AG04449 (cell line): ENCODE measurements around the gene SLC25A12.
A peak's percentile ranks its signal among the peaks of the same experiment; 100 is the strongest.

Source experiments
- CTCF ChIA-PET: fragments of 350-600 bp; formaldehyde crosslinking; extraction: SDS; loops from one replicate; lab custom pipeline; 2021; ENCODE audit warnings: antibody characterized with exemption; lab: Yijun Ruan, JAX
- POLR2A ChIA-PET: fragments of 400-600, 350-600 bp; formaldehyde crosslinking; extraction: SDS; loops from one replicate; lab custom pipeline; 2020; ENCODE audit warnings: antibody characterized with exemption, inconsistent platforms; lab: Yijun Ruan, JAX
- DNase-seq: peaks from one replicate; pipeline ENCODE4 v3.0.0-alpha.2; 2010; ENCODE audit warnings: low read depth, low spot score
- H3K4me3 ChIP-seq: 2 replicates; pipeline ENCODE4 v1.5.1; 2011; ENCODE audit warnings: low read depth, mild to moderate bottlenecking, control low read depth, low read length
- TF ChIP-seq, protein P1 (sequence below): IDR thresholded peaks from one replicate; pipeline ENCODE4 v1.5.1; 2011; ENCODE audit warnings: mild to moderate bottlenecking, moderate library complexity, low read length, control low read depth, inconsistent platforms; ENCODE audit not compliant: insufficient read depth; ENCODE audit errors: missing control alignments

The SLC25A12 gene, protein sequence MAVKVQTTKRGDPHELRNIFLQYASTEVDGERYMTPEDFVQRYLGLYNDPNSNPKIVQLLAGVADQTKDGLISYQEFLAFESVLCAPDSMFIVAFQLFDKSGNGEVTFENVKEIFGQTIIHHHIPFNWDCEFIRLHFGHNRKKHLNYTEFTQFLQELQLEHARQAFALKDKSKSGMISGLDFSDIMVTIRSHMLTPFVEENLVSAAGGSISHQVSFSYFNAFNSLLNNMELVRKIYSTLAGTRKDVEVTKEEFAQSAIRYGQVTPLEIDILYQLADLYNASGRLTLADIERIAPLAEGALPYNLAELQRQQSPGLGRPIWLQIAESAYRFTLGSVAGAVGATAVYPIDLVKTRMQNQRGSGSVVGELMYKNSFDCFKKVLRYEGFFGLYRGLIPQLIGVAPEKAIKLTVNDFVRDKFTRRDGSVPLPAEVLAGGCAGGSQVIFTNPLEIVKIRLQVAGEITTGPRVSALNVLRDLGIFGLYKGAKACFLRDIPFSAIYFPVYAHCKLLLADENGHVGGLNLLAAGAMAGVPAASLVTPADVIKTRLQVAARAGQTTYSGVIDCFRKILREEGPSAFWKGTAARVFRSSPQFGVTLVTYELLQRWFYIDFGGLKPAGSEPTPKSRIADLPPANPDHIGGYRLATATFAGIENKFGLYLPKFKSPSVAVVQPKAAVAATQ

DNA sequence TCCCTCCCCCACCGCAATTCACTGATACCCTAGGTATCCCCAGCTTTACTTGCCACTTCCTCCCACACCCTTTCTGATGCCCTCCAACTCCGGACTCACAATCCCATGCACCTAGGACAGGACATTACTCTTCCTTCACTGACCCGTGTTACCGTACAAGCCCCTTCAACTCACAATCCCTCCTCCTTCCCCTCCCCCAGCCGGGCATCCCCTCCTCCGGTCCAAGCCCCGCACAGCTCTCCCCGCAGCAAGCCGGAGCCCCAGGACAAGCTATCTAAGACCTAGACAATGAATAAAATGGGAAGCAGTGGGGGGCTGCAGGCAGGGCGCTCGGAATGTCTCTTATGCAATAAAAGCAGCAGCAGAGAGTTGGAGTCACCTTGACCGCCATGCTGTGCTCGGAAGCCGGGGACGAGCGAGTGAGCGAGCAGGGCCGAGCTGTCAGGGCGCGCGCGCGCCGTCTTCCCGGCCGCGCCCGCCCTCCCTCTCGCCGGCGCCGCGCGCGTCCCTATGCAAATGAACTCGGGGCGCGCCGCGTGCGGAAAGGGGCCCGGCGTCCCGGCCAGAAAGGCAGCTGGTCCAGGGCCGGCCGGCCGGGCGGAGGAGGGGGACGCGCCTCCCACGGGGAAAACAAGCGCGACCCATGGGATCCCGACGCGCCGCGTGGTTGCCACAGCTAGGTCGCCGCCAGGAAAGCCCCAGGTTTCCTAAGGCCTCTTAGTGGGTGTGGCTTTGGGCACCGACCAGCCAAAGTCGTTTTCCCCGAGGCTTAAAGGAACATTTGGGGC lies at the start of gene SLC25A12:
Gene SLC25A12, minus strand, starts transcription at position 421 of the 788 bp plus-strand sequence. Its CDS starts 30 bp downstream, at position 391.
- DNase-seq, result no peak

DNA sequence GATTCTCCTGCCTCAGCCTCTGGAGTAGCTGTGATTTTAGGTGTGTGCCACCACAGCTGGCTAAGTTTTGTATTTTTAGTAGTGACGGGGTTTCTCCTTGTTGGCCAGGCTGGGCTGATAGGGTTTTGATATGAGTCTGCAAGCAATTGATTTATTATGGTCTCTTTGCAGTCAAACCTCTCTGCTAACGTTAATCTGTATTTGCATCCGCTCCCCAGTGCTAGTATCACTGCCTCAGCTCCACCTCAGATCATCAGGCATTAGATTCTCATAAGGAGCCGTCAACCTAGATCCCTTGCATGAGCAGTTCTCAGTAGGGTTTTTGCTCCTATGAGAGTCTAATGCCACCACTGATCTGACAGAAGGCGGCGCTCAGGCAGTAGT lies 47.3 kb upstream of the SLC25A12 start:
- ChIA-PET POLR2A (no interaction called here), CTCF (interaction anchor here (0.6 to 3.4 kb wide), 14 partner anchors 10 to 188 kb away, joined by 3 to 41 read pairs (median 4); partner anchors contain the start of genes DLX2 and HAT1)
- H3K4me3 ChIP-seq, result no peak overlapping the region
- no peak for DNase-seq
- TF ChIP-seq, protein P1, sequence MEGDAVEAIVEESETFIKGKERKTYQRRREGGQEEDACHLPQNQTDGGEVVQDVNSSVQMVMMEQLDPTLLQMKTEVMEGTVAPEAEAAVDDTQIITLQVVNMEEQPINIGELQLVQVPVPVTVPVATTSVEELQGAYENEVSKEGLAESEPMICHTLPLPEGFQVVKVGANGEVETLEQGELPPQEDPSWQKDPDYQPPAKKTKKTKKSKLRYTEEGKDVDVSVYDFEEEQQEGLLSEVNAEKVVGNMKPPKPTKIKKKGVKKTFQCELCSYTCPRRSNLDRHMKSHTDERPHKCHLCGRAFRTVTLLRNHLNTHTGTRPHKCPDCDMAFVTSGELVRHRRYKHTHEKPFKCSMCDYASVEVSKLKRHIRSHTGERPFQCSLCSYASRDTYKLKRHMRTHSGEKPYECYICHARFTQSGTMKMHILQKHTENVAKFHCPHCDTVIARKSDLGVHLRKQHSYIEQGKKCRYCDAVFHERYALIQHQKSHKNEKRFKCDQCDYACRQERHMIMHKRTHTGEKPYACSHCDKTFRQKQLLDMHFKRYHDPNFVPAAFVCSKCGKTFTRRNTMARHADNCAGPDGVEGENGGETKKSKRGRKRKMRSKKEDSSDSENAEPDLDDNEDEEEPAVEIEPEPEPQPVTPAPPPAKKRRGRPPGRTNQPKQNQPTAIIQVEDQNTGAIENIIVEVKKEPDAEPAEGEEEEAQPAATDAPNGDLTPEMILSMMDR, result no peak

More for the DNA sequence above, at the start of gene SLC25A12:
- peak within 1 kb of the TSS; percentile 78 for H3K4me3 ChIP-seq
- TF ChIP-seq, protein P1, result no peak
- CTCF ChIA-PET, result interaction anchor here (1.0 to 2.4 kb wide), 4 partner anchors 10 to 213 kb away, joined by 4 to 9 read pairs (median 8); no protein-coding TSS in a partner anchor
- POLR2A ChIA-PET, result interaction anchor here (0.7 to 1.7 kb wide), 4 partner anchors 9 to 208 kb away, joined by 3 to 7 read pairs (median 4); partner anchors contain the start of genes DLX1, DLX2 and HAT1

DNA sequence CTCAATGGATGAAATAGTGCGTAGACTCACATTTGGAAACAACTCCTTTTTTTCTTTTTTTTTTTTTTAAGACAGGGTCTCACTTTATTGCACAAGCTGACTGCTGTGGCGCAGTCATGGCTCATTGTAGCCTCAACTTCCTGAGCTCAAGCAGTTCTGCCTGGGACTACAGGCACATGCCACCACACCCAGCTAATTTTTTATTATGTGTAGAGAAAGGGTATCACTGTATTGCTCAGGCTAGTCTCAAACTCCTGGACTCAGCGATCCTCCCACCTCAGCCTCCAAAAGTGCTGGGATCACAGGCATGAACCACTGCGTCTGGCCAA lies 45.7 kb upstream of the SLC25A12 start:
- POLR2A ChIA-PET, result no interaction called here
- no peak overlapping the region for H3K4me3 ChIP-seq
- CTCF ChIA-PET, result interaction anchor here (1.0 to 3.4 kb wide), 3 partner anchors 10 to 164 kb away, joined by 3 to 41 read pairs (median 4); partner anchors contain the start of gene DLX2
- TF ChIP-seq, protein P1, result no peak
- DNase-seq, result no peak

DNA sequence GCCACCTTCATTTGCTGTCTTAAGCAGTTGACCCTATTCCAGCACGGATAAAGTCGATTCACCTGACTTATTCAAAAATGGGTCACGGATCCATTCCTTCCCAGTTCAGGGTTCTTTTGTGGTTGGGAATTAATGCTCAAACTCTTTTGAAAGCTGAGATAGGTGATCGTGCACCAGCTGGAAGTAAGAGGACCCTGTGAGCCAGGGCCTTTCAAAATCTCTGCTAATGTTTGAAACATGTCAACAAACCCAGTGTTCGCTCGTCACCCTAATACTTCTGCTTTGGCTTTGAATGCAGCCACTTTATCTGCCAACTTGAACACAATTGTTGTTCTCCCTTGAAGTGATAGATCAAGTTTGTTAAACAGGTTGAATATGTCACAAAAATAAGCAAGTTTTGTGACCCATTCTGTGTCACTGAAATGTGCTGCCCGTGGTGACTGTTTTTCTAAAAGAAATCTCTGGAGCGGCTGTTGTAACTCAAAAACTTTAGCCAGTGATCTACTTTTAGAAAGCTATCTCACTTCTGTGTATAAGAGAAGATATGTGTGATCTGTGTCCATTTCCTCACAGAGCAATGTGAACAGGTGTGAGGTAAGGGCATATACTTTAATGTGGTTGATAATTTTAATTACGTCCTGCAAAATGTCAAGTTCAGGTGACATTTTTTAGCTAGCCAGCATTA lies 45.2 kb upstream of the SLC25A12 start:
- no peak for DNase-seq
- ChIA-PET CTCF (interaction anchor here (1.0 to 3.4 kb wide), 3 partner anchors 10 to 165 kb away, joined by 3 to 41 read pairs (median 4); partner anchors contain the start of gene DLX2), POLR2A (no interaction called here)
- H3K4me3 ChIP-seq, result no peak overlapping the region
- TF ChIP-seq, protein P1, result no peak

DNA sequence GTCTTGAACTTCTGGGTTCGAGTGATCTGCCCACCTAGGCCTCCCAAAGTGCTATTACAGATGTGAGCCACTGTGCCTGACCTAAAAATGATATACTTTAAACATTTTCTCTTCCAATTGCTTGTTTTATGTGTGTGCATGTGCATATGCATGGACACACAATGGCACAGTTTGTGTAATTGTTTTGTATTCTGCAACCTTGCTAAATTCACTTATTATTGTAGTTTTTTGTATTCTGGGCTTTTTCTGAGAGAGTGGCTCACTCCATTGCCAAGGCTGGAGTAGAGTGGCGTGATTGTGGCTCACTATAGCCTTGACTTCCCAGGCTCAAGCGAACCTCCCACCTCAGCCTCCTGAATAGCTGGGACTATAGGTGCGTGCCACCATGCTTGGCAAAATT lies 36.3 kb upstream of the SLC25A12 start:
- ChIA-PET POLR2A (interaction anchor here (0.6 to 0.8 kb wide), 2 partner anchors 86 to 173 kb away, joined by 3 to 4 read pairs; partner anchors contain the start of gene DLX2), CTCF (no interaction called here)
- TF ChIP-seq, protein P1, result no peak
- H3K4me3 ChIP-seq, result no peak overlapping the region
- DNase-seq, result no peak
